HepG2 (cell line): ENCODE data around the gene ZCCHC3. TPM values are rescaled to one million over a fixed set of nuclear protein-coding genes. Genes with fewer than 3 reads are reported as not detected.

Source experiments
- ATRX ChIP-seq: sonication (generic); formaldehyde crosslinking; IDR thresholded peaks from 2 replicates; pipeline ENCODE4 v1.4.0; 2020; ENCODE audit warnings: missing genetic modification reagents, borderline replicate concordance
- CCAR2 ChIP-seq: fragments of 200-400 bp; formaldehyde crosslinking; optimal IDR thresholded peaks from 2 replicates; pipeline ENCODE3; 2018; ENCODE audit warnings: low read depth, mild to moderate bottlenecking, low read length, moderate library complexity
- CSRNP2 ChIP-seq: sonication (generic); formaldehyde crosslinking; conservative IDR thresholded peaks from 2 replicates; pipeline ENCODE4 v1.8.0; 2022; ENCODE audit warnings: low read depth, missing genetic modification reagents
- DBP ChIP-seq: sonication (generic); formaldehyde crosslinking; IDR thresholded peaks from 2 replicates; pipeline ENCODE4 v1.4.0; 2020; ENCODE audit warnings: missing genetic modification reagents; ENCODE audit errors: not compliant biosample characterization
- GFI1 ChIP-seq: sonication (generic); formaldehyde crosslinking; IDR thresholded peaks from 2 replicates; pipeline ENCODE4 v1.5.0; 2020; ENCODE audit warnings: missing genetic modification reagents, mild to moderate bottlenecking, borderline replicate concordance
- PATZ1 ChIP-seq: sonication (generic); formaldehyde crosslinking; IDR thresholded peaks from 2 replicates; pipeline ENCODE4 v1.4.0; 2020; ENCODE audit warnings: missing genetic modification reagents
- RORA ChIP-seq: sonication (generic); formaldehyde crosslinking; IDR thresholded peaks from 2 replicates; pipeline ENCODE4 v1.5.0; 2020; ENCODE audit warnings: mild to moderate bottlenecking, missing genetic modification reagents, moderate library complexity
- SAP130 ChIP-seq: IDR thresholded peaks from 2 replicates; pipeline ENCODE4 v1.6.1; 2016; ENCODE audit warnings: low read depth
- SOX13 ChIP-seq, 3 experiments: fragments of 450-650 bp in 1 of 3; sonication (generic) in 1 of 3; formaldehyde crosslinking in 1 of 3; IDR thresholded peaks in 2 of 3; conservative IDR thresholded peaks in 1 of 3; 2 replicates each; pipeline versions ENCODE4 v1.5.0 to v1.6.1; 2016 to 2020; ENCODE audit warnings: antibody characterized with exemption in 1 of 3, mild to moderate bottlenecking in 1 of 3, missing compliant biosample characterization in 1 of 3, missing genetic modification reagents in 1 of 3, moderate library complexity in 1 of 3
- SYNCRIP ChIP-seq: fragments of 200-400 bp; formaldehyde crosslinking; IDR thresholded peaks from 2 replicates; pipeline ENCODE4 v1.6.1; 2018; ENCODE audit warnings: mild to moderate bottlenecking, low read depth, low read length; ENCODE audit not compliant: insufficient read depth
- TBX2 ChIP-seq: sonication (generic); formaldehyde crosslinking; IDR thresholded peaks from 2 replicates; pipeline ENCODE4 v1.5.0; 2020; ENCODE audit warnings: missing genetic modification reagents, mild to moderate bottlenecking, borderline replicate concordance
- ZNF121 ChIP-seq: sonication (generic); formaldehyde crosslinking; IDR thresholded peaks from 2 replicates; pipeline ENCODE4 v1.5.0; 2020; ENCODE audit warnings: mild to moderate bottlenecking, missing genetic modification reagents
- ZNF205 ChIP-seq: IDR thresholded peaks from 2 replicates; pipeline ENCODE4 v1.6.1; 2018; ENCODE audit warnings: missing biosample characterization, missing genetic modification reagents
- ZNF280D ChIP-seq: sonication (generic); formaldehyde crosslinking; IDR thresholded peaks from 2 replicates; pipeline ENCODE4 v1.5.1; 2020; ENCODE audit warnings: mild to moderate bottlenecking, missing genetic modification reagents
- ZNF362 ChIP-seq: sonication (generic); formaldehyde crosslinking; IDR thresholded peaks from 2 replicates; pipeline ENCODE4 v1.4.0; 2020; ENCODE audit warnings: missing genetic modification reagents, mild to moderate bottlenecking, borderline replicate concordance
- ZNF615 ChIP-seq: sonication (generic); formaldehyde crosslinking; IDR thresholded peaks from 2 replicates; pipeline ENCODE4 v1.5.0; 2020; ENCODE audit warnings: mild to moderate bottlenecking, missing genetic modification reagents, borderline replicate concordance
- ZNF75D ChIP-seq: sonication (generic); formaldehyde crosslinking; IDR thresholded peaks from 2 replicates; pipeline ENCODE4 v1.8.1; 2023; ENCODE audit warnings: missing genetic modification reagents, mild to moderate bottlenecking, borderline replicate concordance
- polyA plus RNA-seq, 8 experiments: library from polyadenylated mRNA; depleted of rRNA in 3 of 8; stranded (reverse) in 7 of 8; unstranded in 1 of 8; fragments of >200 nt; fragmentation: Illumina TruSeq in 4 of 8; extraction: Trizol in 4 of 8; gene quantifications; 2 replicates each; pipeline versions ENCODE4 v1.2.1 to v1.2.3, GENCODE V29; 2011 to 2016; ENCODE audit warnings: low read depth in 4 of 8, missing spikeins in 1 of 8, mixed read lengths in 1 of 8; ENCODE audit not compliant: insufficient read depth in 1 of 8
- total RNA-seq, 5 experiments: library from RNA; depleted of rRNA; stranded (reverse); fragments of >200 nt; fragmentation: Illumina TruSeq; extraction: Trizol; gene quantifications; 2 replicates each; pipeline ENCODE4 v1.2.3, GENCODE V29; 2016; ENCODE audit warnings: low read depth in 1 of 5

ZCCHC3 gene
- total and polyA plus RNA-seq, 2 of the 13 experiments (the other 11 are each of a cell fraction or from before 2014, with no cell fraction given), result 46.6 to 63.0 TPM

- no peak for TF ChIP-seq CSRNP2 (CRISPR knock-in tag)
- TF ChIP-seq ZNF615 (CRISPR knock-in tag), result no peak
- TF ChIP-seq ZNF362, result no peak
- no peak for TF ChIP-seq ZNF121 (CRISPR knock-in tag)
- no peak for TF ChIP-seq SYNCRIP
- TF ChIP-seq PATZ1 (CRISPR knock-in tag), result peak; percentile 76
- TF ChIP-seq RORA, result no peak
- TF ChIP-seq DBP (CRISPR knock-in tag), result no peak
- no peak for TF ChIP-seq ZNF75D (CRISPR knock-in tag)
- TF ChIP-seq TBX2 (CRISPR knock-in tag), result no peak
- no peak for TF ChIP-seq GFI1 (CRISPR knock-in tag)
- peak; percentile 13; the same call in 1 of the 2 replicates for TF ChIP-seq ZNF205 (CRISPR knock-in tag)
- TF ChIP-seq SOX13 (IDR thresholded peaks at IDR 0.05), result no peak
- TF ChIP-seq SOX13 (CRISPR knock-in tag; conservative IDR thresholded peaks at IDR 0.05 in 1 of 2, IDR thresholded peaks at IDR 0.05 in 1 of 2), result no peak; a peak in 1 of 4 replicates
- no peak for TF ChIP-seq ATRX (CRISPR knock-in tag)
- no peak for TF ChIP-seq CCAR2
- no peak for TF ChIP-seq SAP130 (CRISPR knock-in tag)
- TF ChIP-seq ZNF280D (CRISPR knock-in tag), result peak; percentile 72; the same call in 1 of the 2 replicates
These were observed 29.3 kb downstream of the ZCCHC3 start (continued) for GRCh38 chr20:326645-327185.
